IMR-90 (cell line): ENCODE measurements around the gene GRM8.

ENCODE experiments used
- BHLHE40 ChIP-seq: fragments of 150-350 bp; IDR thresholded peaks from 2 replicates; pipeline ENCODE4 v1.6.1; 2016; ENCODE audit warnings: mild to moderate bottlenecking, low read depth, low read length
- CEBPB ChIP-seq: IDR thresholded peaks from 2 replicates; pipeline ENCODE4 v1.6.1; 2012; ENCODE audit warnings: low read depth, low read length, improper control_type of control experiment
- CHD1 ChIP-seq: IDR thresholded peaks from 2 replicates; pipeline ENCODE4 v1.6.1; 2012; ENCODE audit warnings: low read depth, low read length, improper control_type of control experiment
- CTCF ChIP-seq: conservative IDR thresholded peaks from 2 replicates; pipeline ENCODE4 v1.5.1; 2012; ENCODE audit warnings: mild to moderate bottlenecking, low read depth, low read length, improper control_type of control experiment
- MAFK ChIP-seq: IDR thresholded peaks from 2 replicates; pipeline ENCODE4 v1.6.1; 2012; ENCODE audit warnings: low read depth, low read length, improper control_type of control experiment
- MAZ ChIP-seq: IDR thresholded peaks from 2 replicates; pipeline ENCODE4 v1.6.1; 2012; ENCODE audit warnings: low read depth, mild to moderate bottlenecking, low read length, improper control_type of control experiment, moderate library complexity, borderline replicate concordance
- MXI1 ChIP-seq: IDR thresholded peaks from 2 replicates; pipeline ENCODE4 v1.6.1; 2012; ENCODE audit warnings: low read depth, mild to moderate bottlenecking, low read length, moderate library complexity, borderline replicate concordance
- POLR2A ChIP-seq: IDR thresholded peaks from 2 replicates; pipeline ENCODE4 v1.6.1; 2012; ENCODE audit warnings: mild to moderate bottlenecking, low read depth, low read length
- RAD21 ChIP-seq: IDR thresholded peaks from 2 replicates; pipeline ENCODE4 v1.6.1; 2012; ENCODE audit warnings: low read length, improper control_type of control experiment
- RFX5 ChIP-seq: IDR thresholded peaks from 2 replicates; pipeline ENCODE4 v1.8.0; 2012; ENCODE audit warnings: low read depth, mild to moderate bottlenecking, low read length, moderate library complexity
- SMC3 ChIP-seq: fragments of 150-350 bp; IDR thresholded peaks from 2 replicates; pipeline ENCODE4 v1.6.1; 2016; ENCODE audit warnings: low read depth, mild to moderate bottlenecking, antibody characterized with exemption, low read length, moderate library complexity
- TF ChIP-seq, protein P1 (sequence below): fragments of 150-350 bp; IDR thresholded peaks from 2 replicates; pipeline ENCODE4 v1.6.1; 2017; ENCODE audit warnings: mild to moderate bottlenecking, antibody characterized with exemption, low read length, low read depth

GRCh38 chr7:126690104-126690503 is 562.6 kb downstream of the GRM8 start:
- TF ChIP-seq POLR2A (no peak), CTCF (no peak), MAFK (no peak), CEBPB (no peak), RFX5 (no peak), BHLHE40 (no peak), MAZ (no peak), CHD1 (no peak), MXI1 (no peak), RAD21 (no peak), SMC3 (no peak)
- TF ChIP-seq, protein P1, sequence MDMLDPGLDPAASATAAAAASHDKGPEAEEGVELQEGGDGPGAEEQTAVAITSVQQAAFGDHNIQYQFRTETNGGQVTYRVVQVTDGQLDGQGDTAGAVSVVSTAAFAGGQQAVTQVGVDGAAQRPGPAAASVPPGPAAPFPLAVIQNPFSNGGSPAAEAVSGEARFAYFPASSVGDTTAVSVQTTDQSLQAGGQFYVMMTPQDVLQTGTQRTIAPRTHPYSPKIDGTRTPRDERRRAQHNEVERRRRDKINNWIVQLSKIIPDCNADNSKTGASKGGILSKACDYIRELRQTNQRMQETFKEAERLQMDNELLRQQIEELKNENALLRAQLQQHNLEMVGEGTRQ = no peak
